WTC11 (cell line): ENCODE measurements around the gene KRT86. TPM values are rescaled to one million over a fixed set of nuclear protein-coding genes. Genes with fewer than 3 reads are reported as not detected.

Experiments used
- ATAC-seq: fragments of 200-7000 bp; cut with Tn5 transposase; 2 replicates; pipeline ENCODE4 v1.10.0; 2021; ENCODE audit warnings: mild to moderate bottlenecking, moderate library complexity
- CTCF ChIA-PET: fragments of 300-600 bp; sonication (Branson Sonifier 250); formaldehyde crosslinking; loops from one replicate; lab custom pipeline; 2021; ENCODE audit warnings: antibody characterized with exemption; lab: Charles Lee
- POLR2A ChIA-PET: fragments of 350-600 bp; sonication (Branson Sonifier 250); formaldehyde crosslinking; loops from one replicate; lab custom pipeline; 2021; ENCODE audit warnings: antibody characterized with exemption; lab: Charles Lee
- DNase-seq: peaks from one replicate; pipeline ENCODE4 v3.0.0; 2021; ENCODE audit warnings: low spot score
- H3K27ac Mint-ChIP-seq: 2 replicates; pipeline ENCODE4 v1.8.0; 2021; ENCODE audit warnings: mixed read lengths
- H3K27me3 Mint-ChIP-seq: 2 replicates; pipeline ENCODE4 v1.8.0; 2021; ENCODE audit warnings: low read depth, mild to moderate bottlenecking, moderate library complexity, mixed read lengths
- H3K36me3 Mint-ChIP-seq: 2 replicates; pipeline ENCODE4 v1.8.0; 2021; ENCODE audit warnings: mixed read lengths
- H3K4me1 Mint-ChIP-seq: 2 replicates; pipeline ENCODE4 v1.8.0; 2022; ENCODE audit warnings: mixed read lengths
- H3K4me3 Mint-ChIP-seq: 2 replicates; pipeline ENCODE4 v1.8.0; 2021; ENCODE audit warnings: mild to moderate bottlenecking, moderate library complexity, mixed read lengths
- H3K9me3 Mint-ChIP-seq: 2 replicates; pipeline ENCODE4 v1.8.0; 2021; ENCODE audit warnings: mixed read lengths
- CBFB ChIP-seq: sonication (generic); formaldehyde crosslinking; IDR thresholded peaks from 2 replicates; pipeline ENCODE4 v1.8.1; 2022; ENCODE audit warnings: mild to moderate bottlenecking, low read depth, missing genetic modification reagents
- CREB1 ChIP-seq: sonication (generic); formaldehyde crosslinking; IDR thresholded peaks from 2 replicates; pipeline ENCODE4 v1.8.0; 2023; ENCODE audit warnings: mild to moderate bottlenecking, missing genetic modification reagents
- CTCF ChIP-seq: fragments of 200-600 bp; IDR thresholded peaks from 2 replicates; pipeline ENCODE4 v1.8.0; 2022; ENCODE audit warnings: antibody characterized with exemption
- EMX1 ChIP-seq: fragments of 250-450 bp; sonication (Bioruptor Pico); IDR thresholded peaks from 2 replicates; pipeline ENCODE4 v1.8.0; 2021; ENCODE audit warnings: mild to moderate bottlenecking
- ESRRA ChIP-seq: sonication (generic); formaldehyde crosslinking; IDR thresholded peaks from 2 replicates; pipeline ENCODE4 v1.8.1; 2022; ENCODE audit warnings: mild to moderate bottlenecking, missing genetic modification reagents, borderline replicate concordance
- FOXJ3 ChIP-seq: sonication (generic); formaldehyde crosslinking; IDR thresholded peaks from 2 replicates; pipeline ENCODE4 v1.9.0; 2021; ENCODE audit warnings: missing genetic modification reagents, mild to moderate bottlenecking, borderline replicate concordance
- FOXP1 ChIP-seq: sonication (generic); formaldehyde crosslinking; IDR thresholded peaks from 2 replicates; pipeline ENCODE4 v1.8.0; 2022; ENCODE audit warnings: missing genetic modification reagents, mild to moderate bottlenecking, moderate library complexity, borderline replicate concordance
- GABPB1 ChIP-seq: sonication (generic); formaldehyde crosslinking; IDR thresholded peaks from 2 replicates; pipeline ENCODE4 v1.8.1; 2023; ENCODE audit warnings: mild to moderate bottlenecking, missing genetic modification reagents
- GTF2I ChIP-seq: fragments of 250-450 bp; sonication (Bioruptor Pico); conservative IDR thresholded peaks from 2 replicates; pipeline ENCODE4 v1.4.0; 2021; ENCODE audit warnings: mild to moderate bottlenecking
- HMGA2 ChIP-seq: fragments of 250-450 bp; sonication (Bioruptor Pico); IDR thresholded peaks from 2 replicates; pipeline ENCODE4 v1.4.0; 2021; ENCODE audit warnings: mild to moderate bottlenecking, moderate library complexity
- JUN ChIP-seq: sonication (generic); formaldehyde crosslinking; IDR thresholded peaks from 2 replicates; pipeline ENCODE4 v1.8.0; 2023; ENCODE audit warnings: mild to moderate bottlenecking, missing genetic modification reagents
- SMAD3 ChIP-seq: sonication (generic); formaldehyde crosslinking; IDR thresholded peaks from 2 replicates; pipeline ENCODE4 v1.8.0; 2022; ENCODE audit warnings: missing genetic modification reagents, mild to moderate bottlenecking, borderline replicate concordance
- total RNA-seq: library from RNA; stranded (reverse); gene quantifications from 3 replicates; pipeline ENCODE4 v1.2.3, GENCODE V29; 2021
- TF ChIP-seq, protein P1 (sequence below): sonication (generic); formaldehyde crosslinking; IDR thresholded peaks from 2 replicates; pipeline ENCODE4 v1.8.1; 2022; ENCODE audit warnings: low read depth, missing genetic modification reagents, borderline replicate concordance
- TF ChIP-seq, protein P2 (sequence below): sonication (generic); formaldehyde crosslinking; IDR thresholded peaks from 2 replicates; pipeline ENCODE4 v1.8.1; 2023; ENCODE audit warnings: mild to moderate bottlenecking, missing genetic modification reagents, moderate library complexity

KRT86 gene
- total RNA-seq, 1 experiment from 2014 or later: 0.11 TPM

DNA sequence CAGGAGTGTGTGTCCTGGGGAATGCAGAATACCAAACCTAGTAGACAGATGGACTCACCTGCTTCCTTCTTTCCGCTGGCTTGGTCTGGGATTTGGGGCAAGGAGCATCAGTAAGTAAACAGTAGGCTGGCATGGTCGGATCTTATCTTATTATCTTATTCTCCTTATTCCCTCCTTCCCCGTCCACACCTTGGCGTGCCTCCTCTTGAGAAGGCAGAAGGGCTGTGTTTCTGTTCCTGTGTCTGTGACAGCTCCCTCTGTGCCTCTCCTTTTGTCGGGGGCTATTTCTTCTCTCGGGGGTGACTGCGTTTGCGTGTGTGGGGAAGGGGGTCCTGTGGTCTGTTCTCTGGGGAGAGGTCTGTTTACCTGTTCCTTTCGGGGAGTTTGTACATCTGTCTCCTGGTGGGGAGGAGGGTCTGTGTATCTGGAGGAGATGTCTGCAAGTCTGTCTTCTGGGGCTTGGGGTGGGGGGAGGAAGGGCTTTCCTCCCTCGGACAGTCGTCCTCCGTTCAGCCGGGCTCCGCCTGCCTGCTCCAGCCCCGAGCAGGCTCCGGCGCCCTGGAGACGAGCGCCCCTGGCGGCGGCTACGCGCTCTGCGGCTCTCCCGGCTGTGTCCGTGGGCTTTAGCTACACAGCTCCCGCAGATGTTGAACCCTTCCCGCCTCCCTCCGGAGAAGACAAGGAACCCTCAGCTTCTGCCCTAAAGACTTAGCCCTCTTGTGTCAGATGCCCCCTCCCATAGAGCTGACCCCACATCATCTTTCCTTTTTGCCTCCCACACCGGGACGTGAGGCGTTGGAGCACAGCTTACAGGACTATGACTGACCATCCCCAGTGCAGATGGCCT, 4.4 kb downstream of the KRT86 start:
- Mint-ChIP-seq H3K4me1 (peaks cover 5% of the 10 kb centered on the region), H3K27ac (no peak overlapping the region), H3K4me3 (peak overlapping the region; percentile 74), H3K27me3 (peaks cover 20% of the 10 kb centered on the region), H3K36me3 (no peaks in the 10 kb centered on the region), H3K9me3 (no peaks in the 10 kb centered on the region)
- POLR2A ChIA-PET: interaction anchor here (0.6 to 0.7 kb wide), 2 partner anchors 33 to 80 kb away, joined by 5 read pairs; no protein-coding TSS in a partner anchor
- CTCF ChIA-PET: interaction anchor here (0.5 to 6.2 kb wide), 97 partner anchors 8 to 1615 kb away, joined by 3 to 122 read pairs (median 5); partner anchors contain the start of genes KRT7, KRT80 and KRT83
- TF ChIP-seq CTCF (peak; percentile 97), JUN (no peak)
- DNase-seq: peak; percentile 87
- ATAC-seq: peak; percentile 99

- DNase-seq: no peak
- CTCF ChIA-PET: interaction anchor here (0.6 to 6.2 kb wide), 88 partner anchors 7 to 1142 kb away, joined by 3 to 122 read pairs (median 5); partner anchors contain the start of genes KRT7, KRT80 and KRT83
These were observed 5.2 kb downstream of the KRT86 start for GRCh38 chr12:52279422-52280318.

GRCh38 chr12:52280319-52280795, 5.9 kb downstream of the KRT86 start:
- TF ChIP-seq, protein P1, sequence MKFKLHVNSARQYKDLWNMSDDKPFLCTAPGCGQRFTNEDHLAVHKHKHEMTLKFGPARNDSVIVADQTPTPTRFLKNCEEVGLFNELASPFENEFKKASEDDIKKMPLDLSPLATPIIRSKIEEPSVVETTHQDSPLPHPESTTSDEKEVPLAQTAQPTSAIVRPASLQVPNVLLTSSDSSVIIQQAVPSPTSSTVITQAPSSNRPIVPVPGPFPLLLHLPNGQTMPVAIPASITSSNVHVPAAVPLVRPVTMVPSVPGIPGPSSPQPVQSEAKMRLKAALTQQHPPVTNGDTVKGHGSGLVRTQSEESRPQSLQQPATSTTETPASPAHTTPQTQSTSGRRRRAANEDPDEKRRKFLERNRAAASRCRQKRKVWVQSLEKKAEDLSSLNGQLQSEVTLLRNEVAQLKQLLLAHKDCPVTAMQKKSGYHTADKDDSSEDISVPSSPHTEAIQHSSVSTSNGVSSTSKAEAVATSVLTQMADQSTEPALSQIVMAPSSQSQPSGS (CRISPR knock-in tag): no peak
- TF ChIP-seq FOXJ3 (CRISPR knock-in tag) (no peak), HMGA2 (no peak), EMX1 (no peak), GABPB1 (CRISPR knock-in tag) (peak; percentile 95)
- TF ChIP-seq, all 79 proteins: peak for 1
- Mint-ChIP-seq H3K4me1 (peaks cover 5% of the 10 kb centered on the region), H3K27ac (no peak overlapping the region), H3K4me3 (no peak overlapping the region), H3K9me3 (no peaks in the 10 kb centered on the region), H3K36me3 (no peaks in the 10 kb centered on the region), H3K27me3 (peaks cover 20% of the 10 kb centered on the region)
- DNase-seq (no peak), ATAC-seq (no peak)
- CTCF ChIA-PET: interaction anchor here (0.6 to 6.2 kb wide), 6 partner anchors 13 to 385 kb away, joined by 3 to 122 read pairs (median 39); no protein-coding TSS in a partner anchor
- POLR2A ChIA-PET: no interaction called here

More at GRCh38 chr12:52279422-52280318, 5.2 kb downstream of the KRT86 start:
- H3K4me1 Mint-ChIP-seq: peaks cover 5% of the 10 kb centered on the region
- no peak overlapping the region for H3K4me3 Mint-ChIP-seq
- H3K36me3 Mint-ChIP-seq: no peaks in the 10 kb centered on the region
- no peak for TF ChIP-seq GABPB1 (CRISPR knock-in tag)
- no peaks in the 10 kb centered on the region for H3K9me3 Mint-ChIP-seq
- peaks cover 20% of the 10 kb centered on the region for H3K27me3 Mint-ChIP-seq
- POLR2A ChIA-PET: no interaction called here
- no peak for ATAC-seq
- H3K27ac Mint-ChIP-seq: no peak overlapping the region

GRCh38 chr12:52280796-52281560, 6.5 kb downstream of the KRT86 start:
- ATAC-seq (no peak), DNase-seq (no peak)
- no peaks in the 10 kb centered on the region for H3K9me3 Mint-ChIP-seq
- no peak for TF ChIP-seq ESRRA (CRISPR knock-in tag)
- no peak for TF ChIP-seq FOXP1 (CRISPR knock-in tag)
- no peak for TF ChIP-seq CREB1 (CRISPR knock-in tag)
- TF ChIP-seq CBFB (CRISPR knock-in tag): no peak
- no peak for TF ChIP-seq SMAD3 (CRISPR knock-in tag)
- TF ChIP-seq GTF2I (CRISPR knock-in tag): no peak
- TF ChIP-seq, protein P2, sequence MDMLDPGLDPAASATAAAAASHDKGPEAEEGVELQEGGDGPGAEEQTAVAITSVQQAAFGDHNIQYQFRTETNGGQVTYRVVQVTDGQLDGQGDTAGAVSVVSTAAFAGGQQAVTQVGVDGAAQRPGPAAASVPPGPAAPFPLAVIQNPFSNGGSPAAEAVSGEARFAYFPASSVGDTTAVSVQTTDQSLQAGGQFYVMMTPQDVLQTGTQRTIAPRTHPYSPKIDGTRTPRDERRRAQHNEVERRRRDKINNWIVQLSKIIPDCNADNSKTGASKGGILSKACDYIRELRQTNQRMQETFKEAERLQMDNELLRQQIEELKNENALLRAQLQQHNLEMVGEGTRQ (CRISPR knock-in tag): no peak
- ChIA-PET CTCF (interaction anchor here (0.6 to 6.2 kb wide), 6 partner anchors 13 to 385 kb away, joined by 3 to 122 read pairs (median 18); no protein-coding TSS in a partner anchor), POLR2A (no interaction called here)
- H3K27ac Mint-ChIP-seq: no peak overlapping the region
- no peaks in the 10 kb centered on the region for H3K36me3 Mint-ChIP-seq
- peaks cover 20% of the 10 kb centered on the region for H3K27me3 Mint-ChIP-seq
- H3K4me3 Mint-ChIP-seq: no peak overlapping the region
- H3K4me1 Mint-ChIP-seq: peaks cover 5% of the 10 kb centered on the region
